Testis (tissue), 2 donors: Measurements from ENCODE around the gene LARP4.

Source experiments
- POLR2A ChIP-seq: fragments of 450-650 bp; IDR thresholded peaks from one replicate; pipeline ENCODE4 v1.6.1; 2017; ENCODE audit warnings: antibody characterized with exemption, mild to moderate bottlenecking, moderate library complexity
- TF ChIP-seq, protein P1 (sequence below), 3 experiments: fragments of 450-650 bp in 2 of 3; fragments of 200-600 bp in 1 of 3; sonication (generic) in 1 of 3; IDR thresholded peaks; one replicate each; pipeline ENCODE4 v1.5.1; 2016 to 2019; ENCODE audit warnings: antibody characterized with exemption in 3 of 3, mild to moderate bottlenecking in 2 of 3, moderate library complexity in 1 of 3

DNA sequence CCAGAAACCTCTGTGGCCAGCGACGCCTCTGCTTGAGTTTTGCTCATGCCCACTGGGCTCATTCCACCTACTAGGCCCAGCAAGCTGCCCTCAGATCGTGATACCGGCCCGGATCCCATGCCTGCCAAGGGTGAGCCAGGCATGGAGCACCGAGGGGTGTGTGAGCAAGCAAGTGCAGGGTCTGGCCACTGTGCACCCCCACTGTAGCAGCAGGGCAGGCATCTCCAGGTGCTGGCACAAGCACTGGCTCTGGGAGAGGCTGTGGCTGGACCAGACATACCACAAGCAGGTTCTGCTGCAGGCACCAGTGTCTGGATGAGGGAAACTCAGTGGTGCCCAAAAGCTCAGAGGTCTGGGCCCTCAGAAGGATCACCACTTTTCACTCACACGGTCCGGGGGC lies 24.9 kb upstream of the LARP4 start:
- TF ChIP-seq, protein P1, sequence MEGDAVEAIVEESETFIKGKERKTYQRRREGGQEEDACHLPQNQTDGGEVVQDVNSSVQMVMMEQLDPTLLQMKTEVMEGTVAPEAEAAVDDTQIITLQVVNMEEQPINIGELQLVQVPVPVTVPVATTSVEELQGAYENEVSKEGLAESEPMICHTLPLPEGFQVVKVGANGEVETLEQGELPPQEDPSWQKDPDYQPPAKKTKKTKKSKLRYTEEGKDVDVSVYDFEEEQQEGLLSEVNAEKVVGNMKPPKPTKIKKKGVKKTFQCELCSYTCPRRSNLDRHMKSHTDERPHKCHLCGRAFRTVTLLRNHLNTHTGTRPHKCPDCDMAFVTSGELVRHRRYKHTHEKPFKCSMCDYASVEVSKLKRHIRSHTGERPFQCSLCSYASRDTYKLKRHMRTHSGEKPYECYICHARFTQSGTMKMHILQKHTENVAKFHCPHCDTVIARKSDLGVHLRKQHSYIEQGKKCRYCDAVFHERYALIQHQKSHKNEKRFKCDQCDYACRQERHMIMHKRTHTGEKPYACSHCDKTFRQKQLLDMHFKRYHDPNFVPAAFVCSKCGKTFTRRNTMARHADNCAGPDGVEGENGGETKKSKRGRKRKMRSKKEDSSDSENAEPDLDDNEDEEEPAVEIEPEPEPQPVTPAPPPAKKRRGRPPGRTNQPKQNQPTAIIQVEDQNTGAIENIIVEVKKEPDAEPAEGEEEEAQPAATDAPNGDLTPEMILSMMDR (IDR thresholded peaks at IDR 0.05), result no peak
- no peak for TF ChIP-seq POLR2A
